ENCODE results near the gene PDCD2.

Gene PDCD2

GRCh38 chr6:170561555-170561954, 22.9 kb downstream of the PDCD2 start:
- Histone ChIP-seq H3K9me3 (ENCODE audit: insufficient read depth, low read length) (no peaks in the 10 kb centered on the region), H3K36me3 (ENCODE audit: insufficient read depth, insufficient read length, low read length) (peaks cover 84% of the 10 kb centered on the region), H3K4me3 (ENCODE audit: insufficient read length, low read depth) (no peak overlapping the region), H3K4me1 (ENCODE audit: insufficient read depth, insufficient read length) (no peaks in the 10 kb centered on the region), H3K27me3 (ENCODE audit: insufficient read depth, insufficient read length) (no peaks in the 10 kb centered on the region), H3K9ac (ENCODE audit: insufficient read length, low read depth) (no peak overlapping the region)
- TF ChIP-seq YY1 (IDR thresholded peaks at IDR 0.05; ENCODE audit: insufficient read depth, insufficient read length) = no peak
- no peak for TF ChIP-seq ZNF274 (IDR thresholded peaks at IDR 0.05; ENCODE audit: low read depth, low read length)
- no peak for TF ChIP-seq SUZ12 (IDR thresholded peaks at IDR 0.05; ENCODE audit: extremely low read depth, insufficient read depth, insufficient read length)
- DNase-seq (ENCODE audit: low read depth, low spot score) = no peak

- DNase-seq (ENCODE audit: low read depth, low spot score) = no peak
- TF ChIP-seq ZNF274 (IDR thresholded peaks at IDR 0.05; ENCODE audit: low read depth, low read length) = no peak
- TF ChIP-seq YY1 (IDR thresholded peaks at IDR 0.05; ENCODE audit: insufficient read depth, insufficient read length) = no peak
- no peak for TF ChIP-seq SUZ12 (IDR thresholded peaks at IDR 0.05; ENCODE audit: extremely low read depth, insufficient read depth, insufficient read length)
- Histone ChIP-seq H3K4me1 (ENCODE audit: insufficient read depth, insufficient read length) (no peaks in the 10 kb centered on the region), H3K9ac (ENCODE audit: insufficient read length, low read depth) (peak overlapping the region; percentile 97), H3K27me3 (ENCODE audit: insufficient read depth, insufficient read length) (no peaks in the 10 kb centered on the region), H3K9me3 (ENCODE audit: insufficient read depth, low read length) (no peaks in the 10 kb centered on the region), H3K36me3 (ENCODE audit: insufficient read depth, insufficient read length, low read length) (peaks cover 50% of the 10 kb centered on the region), H3K4me3 (ENCODE audit: insufficient read length, low read depth) (peak overlapping the region; percentile 93)
These were observed 29.1 kb downstream of the PDCD2 start for GRCh38 chr6:170555305-170555704.

GRCh38 chr6:170554796-170555137, 29.7 kb downstream of the PDCD2 start:
- TF ChIP-seq SUZ12 (IDR thresholded peaks at IDR 0.05; ENCODE audit: extremely low read depth, insufficient read depth, insufficient read length) (no peak), YY1 (IDR thresholded peaks at IDR 0.05; ENCODE audit: insufficient read depth, insufficient read length) (no peak), ZNF274 (IDR thresholded peaks at IDR 0.05; ENCODE audit: low read depth, low read length) (no peak)
- Histone ChIP-seq H3K4me3 (ENCODE audit: insufficient read length, low read depth) (peak overlapping the region; percentile 93), H3K36me3 (ENCODE audit: insufficient read depth, insufficient read length, low read length) (peaks cover 51% of the 10 kb centered on the region), H3K4me1 (ENCODE audit: insufficient read depth, insufficient read length) (no peaks in the 10 kb centered on the region), H3K9me3 (ENCODE audit: insufficient read depth, low read length) (no peaks in the 10 kb centered on the region), H3K9ac (ENCODE audit: insufficient read length, low read depth) (peak overlapping the region; percentile 97), H3K27me3 (ENCODE audit: insufficient read depth, insufficient read length) (no peaks in the 10 kb centered on the region)
- no peak for DNase-seq (ENCODE audit: low read depth, low spot score)

GRCh38 chr6:170554013-170554795, 30.2 kb downstream of the PDCD2 start, which contains the start of gene TBP:
TSS of gene TBP (plus strand) at chr6:170554369. CDS start at chr6:170557030, 2,661 bp downstream.
- TF ChIP-seq SUZ12 (IDR thresholded peaks at IDR 0.05; ENCODE audit: extremely low read depth, insufficient read depth, insufficient read length) (no peak), YY1 (IDR thresholded peaks at IDR 0.05; ENCODE audit: insufficient read depth, insufficient read length) (peak; percentile 38)
- peak; percentile 91 for DNase-seq (ENCODE audit: low read depth, low spot score)
- Histone ChIP-seq H3K9me3 (ENCODE audit: insufficient read depth, low read length) (no peaks in the 10 kb centered on the region), H3K9ac (ENCODE audit: insufficient read length, low read depth) (peak within 1 kb of the TSS; percentile 97), H3K4me1 (ENCODE audit: insufficient read depth, insufficient read length) (no peaks in the 10 kb centered on the region), H3K4me3 (ENCODE audit: insufficient read length, low read depth) (peak within 1 kb of the TSS; percentile 93), H3K27me3 (ENCODE audit: insufficient read depth, insufficient read length) (no peaks in the 10 kb centered on the region), H3K36me3 (ENCODE audit: insufficient read depth, insufficient read length, low read length) (peaks cover 51% of the 10 kb centered on the region)

GRCh38 chr6:170553534-170554012, 30.9 kb downstream of the PDCD2 start:
- H3K9me3 ChIP-seq (ENCODE audit: insufficient read depth, low read length) = no peaks in the 10 kb centered on the region
- peak overlapping the region; percentile 39 for H3K9ac ChIP-seq (ENCODE audit: insufficient read length, low read depth)
- DNase-seq (ENCODE audit: low read depth, low spot score) = no peak
- peaks cover 51% of the 10 kb centered on the region for H3K36me3 ChIP-seq (ENCODE audit: insufficient read depth, insufficient read length, low read length)
- H3K4me3 ChIP-seq (ENCODE audit: insufficient read length, low read depth) = peak overlapping the region; percentile 93
- H3K27me3 ChIP-seq (ENCODE audit: insufficient read depth, insufficient read length) = no peaks in the 10 kb centered on the region
- no peaks in the 10 kb centered on the region for H3K4me1 ChIP-seq (ENCODE audit: insufficient read depth, insufficient read length)
- TF ChIP-seq SUZ12 (IDR thresholded peaks at IDR 0.05; ENCODE audit: extremely low read depth, insufficient read depth, insufficient read length) = no peak
- TF ChIP-seq ZNF274 (IDR thresholded peaks at IDR 0.05; ENCODE audit: low read depth, low read length) = no peak
- TF ChIP-seq YY1 (IDR thresholded peaks at IDR 0.05; ENCODE audit: insufficient read depth, insufficient read length) = no peak

GRCh38 chr6:170552765-170553533, 31.5 kb downstream of the PDCD2 start, which contains the start of gene PSMB1:
TSS of gene PSMB1 (minus strand) at chr6:170553307. CDS start at chr6:170553242, 65 bp downstream.
- Histone ChIP-seq H3K36me3 (ENCODE audit: insufficient read depth, insufficient read length, low read length) (peaks cover 51% of the 10 kb centered on the region), H3K4me1 (ENCODE audit: insufficient read depth, insufficient read length) (no peaks in the 10 kb centered on the region)
- no peak for TF ChIP-seq ZNF274 (IDR thresholded peaks at IDR 0.05; ENCODE audit: low read depth, low read length)
- TF ChIP-seq YY1 (IDR thresholded peaks at IDR 0.05; ENCODE audit: insufficient read depth, insufficient read length) = peak; percentile 69
- TF ChIP-seq SUZ12 (IDR thresholded peaks at IDR 0.05; ENCODE audit: extremely low read depth, insufficient read depth, insufficient read length) = no peak

GRCh38 chr6:170545405-170545804, 39.0 kb downstream of the PDCD2 start:
- DNase-seq (ENCODE audit: low read depth, low spot score) = no peak
- Histone ChIP-seq H3K36me3 (ENCODE audit: insufficient read depth, insufficient read length, low read length) (peaks cover 93% of the 10 kb centered on the region), H3K9me3 (ENCODE audit: insufficient read depth, low read length) (no peaks in the 10 kb centered on the region), H3K4me3 (ENCODE audit: insufficient read length, low read depth) (no peak overlapping the region), H3K27me3 (ENCODE audit: insufficient read depth, insufficient read length) (no peaks in the 10 kb centered on the region), H3K4me1 (ENCODE audit: insufficient read depth, insufficient read length) (no peaks in the 10 kb centered on the region), H3K9ac (ENCODE audit: insufficient read length, low read depth) (no peak overlapping the region)
- TF ChIP-seq SUZ12 (IDR thresholded peaks at IDR 0.05; ENCODE audit: extremely low read depth, insufficient read depth, insufficient read length) (no peak), YY1 (IDR thresholded peaks at IDR 0.05; ENCODE audit: insufficient read depth, insufficient read length) (no peak), ZNF274 (IDR thresholded peaks at IDR 0.05; ENCODE audit: low read depth, low read length) (no peak)

More at GRCh38 chr6:170552765-170553533, 31.5 kb downstream of the PDCD2 start, which contains the start of gene PSMB1:
- peak within 1 kb of the TSS; percentile 97 for H3K9ac ChIP-seq (ENCODE audit: insufficient read length, low read depth)
- no peaks in the 10 kb centered on the region for H3K9me3 ChIP-seq (ENCODE audit: insufficient read depth, low read length)
- no peaks in the 10 kb centered on the region for H3K27me3 ChIP-seq (ENCODE audit: insufficient read depth, insufficient read length)
- H3K4me3 ChIP-seq (ENCODE audit: insufficient read length, low read depth) = peak within 1 kb of the TSS; percentile 93
- peak; percentile 89 for DNase-seq (ENCODE audit: low read depth, low spot score)
